Ishikawa (cell line): ENCODE results near the gene MAD1L1.

Source experiments
- CEBPB ChIP-seq: IDR thresholded peaks from 2 replicates; pipeline ENCODE4 v1.6.1; 2012
- CREB1 ChIP-seq: IDR thresholded peaks from 2 replicates; pipeline ENCODE4 v1.6.1; 2012; ENCODE audit warnings: low read depth
- EGR1 ChIP-seq: IDR thresholded peaks from 2 replicates; pipeline ENCODE4 v1.6.1; 2012
- EP300 ChIP-seq: IDR thresholded peaks from 2 replicates; pipeline ENCODE4 v1.6.1; 2012; ENCODE audit warnings: borderline replicate concordance
- FOXM1 ChIP-seq: IDR thresholded peaks from 2 replicates; pipeline ENCODE4 v1.6.1; 2012; ENCODE audit warnings: low read depth, borderline replicate concordance
- MAX ChIP-seq: IDR thresholded peaks from 2 replicates; pipeline ENCODE4 v1.6.1; 2012
- NFIC ChIP-seq: IDR thresholded peaks from 2 replicates; pipeline ENCODE4 v1.6.1; 2012
- RAD21 ChIP-seq: IDR thresholded peaks from 2 replicates; pipeline ENCODE4 v1.6.1; 2012; ENCODE audit warnings: low read depth
- TAF1 ChIP-seq: IDR thresholded peaks from 2 replicates; pipeline ENCODE4 v1.6.1; 2012; ENCODE audit warnings: low read depth, mild to moderate bottlenecking
- TCF12 ChIP-seq: IDR thresholded peaks from 2 replicates; pipeline ENCODE4 v1.6.1; 2012; ENCODE audit warnings: low read depth
- TEAD4 ChIP-seq: IDR thresholded peaks from 2 replicates; pipeline ENCODE4 v1.6.1; 2012
- YY1 ChIP-seq: IDR thresholded peaks from 2 replicates; pipeline ENCODE4 v1.6.1; 2012; ENCODE audit warnings: low read depth
- ZBTB7A ChIP-seq: IDR thresholded peaks from 2 replicates; pipeline ENCODE4 v1.6.1; 2012; ENCODE audit warnings: low read depth
- TF ChIP-seq, protein P1 (sequence below): IDR thresholded peaks from 2 replicates; pipeline ENCODE4 v1.6.1; 2012
- TF ChIP-seq, protein P2 (sequence below): IDR thresholded peaks from 2 replicates; pipeline ENCODE4 v1.6.1; 2012; ENCODE audit warnings: low read depth, mild to moderate bottlenecking

MAD1L1 gene

DNA sequence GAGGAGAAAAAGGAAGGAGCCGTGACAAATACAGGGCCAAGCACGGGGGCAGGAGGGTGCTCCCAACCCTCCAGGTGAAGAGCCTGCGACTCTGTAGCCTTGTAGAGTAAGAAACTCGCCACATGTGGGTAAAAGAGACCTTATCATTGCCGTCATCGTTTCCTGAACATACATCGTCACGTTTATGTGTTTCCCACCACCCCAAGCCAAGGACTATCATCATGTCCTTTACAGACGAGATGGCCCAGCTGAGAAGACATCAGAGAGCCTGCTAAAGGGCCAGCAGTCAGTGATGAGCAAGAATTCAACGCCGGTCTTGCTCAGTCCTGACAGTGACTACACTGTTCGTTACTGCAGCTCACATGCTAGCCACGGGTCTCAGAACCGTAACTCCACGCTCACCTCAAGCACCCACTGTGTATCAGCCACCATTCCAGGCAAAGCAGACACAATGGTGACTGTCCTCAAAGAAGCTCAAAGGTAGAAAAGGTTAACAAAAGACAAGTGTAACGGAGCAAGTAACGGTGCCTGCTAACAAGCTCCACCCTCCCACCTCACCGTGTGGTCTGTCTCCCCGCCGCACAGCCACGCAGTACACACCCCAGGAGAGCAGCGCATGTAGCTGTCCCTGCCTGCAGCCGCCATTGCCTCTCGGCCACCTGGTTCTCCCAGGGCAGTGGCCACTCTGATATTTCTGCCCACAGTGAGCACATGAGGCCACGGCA lies 147.8 kb downstream of the MAD1L1 start:
- TF ChIP-seq TEAD4 (no peak), TAF1 (no peak), EGR1 (no peak), NFIC (no peak), RAD21 (no peak), CREB1 (no peak), CEBPB (no peak), YY1 (no peak), FOXM1 (no peak), MAX (no peak), TCF12 (no peak)
- TF ChIP-seq, protein P1, sequence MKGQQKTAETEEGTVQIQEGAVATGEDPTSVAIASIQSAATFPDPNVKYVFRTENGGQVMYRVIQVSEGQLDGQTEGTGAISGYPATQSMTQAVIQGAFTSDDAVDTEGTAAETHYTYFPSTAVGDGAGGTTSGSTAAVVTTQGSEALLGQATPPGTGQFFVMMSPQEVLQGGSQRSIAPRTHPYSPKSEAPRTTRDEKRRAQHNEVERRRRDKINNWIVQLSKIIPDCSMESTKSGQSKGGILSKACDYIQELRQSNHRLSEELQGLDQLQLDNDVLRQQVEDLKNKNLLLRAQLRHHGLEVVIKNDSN, result no peak

DNA sequence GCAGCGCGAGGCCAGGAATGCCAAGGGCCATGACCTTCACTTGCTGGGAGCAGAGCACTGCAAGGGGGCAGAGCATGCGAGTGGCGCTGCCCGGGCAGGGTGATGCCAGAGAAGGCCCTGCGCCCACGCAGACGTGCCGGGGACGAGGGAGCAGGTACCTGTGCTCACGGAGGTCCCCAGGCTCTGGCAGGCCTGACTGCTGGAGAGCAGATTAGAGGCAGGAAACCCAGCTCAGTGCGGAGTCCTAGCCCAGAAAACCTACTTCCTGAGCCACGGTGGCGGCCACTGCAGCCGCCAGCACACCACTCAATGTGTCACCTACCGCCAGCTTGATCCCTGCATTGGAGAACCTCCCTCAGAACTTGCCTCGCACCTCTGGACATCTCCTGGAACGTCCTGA lies 148.4 kb downstream of the MAD1L1 start:
- no peak for TF ChIP-seq MAX
- TF ChIP-seq NFIC, result no peak
- no peak for TF ChIP-seq TCF12
- TF ChIP-seq RAD21, result no peak
- no peak for TF ChIP-seq CEBPB
- no peak for TF ChIP-seq EP300
- no peak for TF ChIP-seq CREB1
- no peak for TF ChIP-seq FOXM1
- TF ChIP-seq YY1, result no peak
- TF ChIP-seq TEAD4, result no peak
- TF ChIP-seq ZBTB7A, result no peak
- TF ChIP-seq, protein P2, sequence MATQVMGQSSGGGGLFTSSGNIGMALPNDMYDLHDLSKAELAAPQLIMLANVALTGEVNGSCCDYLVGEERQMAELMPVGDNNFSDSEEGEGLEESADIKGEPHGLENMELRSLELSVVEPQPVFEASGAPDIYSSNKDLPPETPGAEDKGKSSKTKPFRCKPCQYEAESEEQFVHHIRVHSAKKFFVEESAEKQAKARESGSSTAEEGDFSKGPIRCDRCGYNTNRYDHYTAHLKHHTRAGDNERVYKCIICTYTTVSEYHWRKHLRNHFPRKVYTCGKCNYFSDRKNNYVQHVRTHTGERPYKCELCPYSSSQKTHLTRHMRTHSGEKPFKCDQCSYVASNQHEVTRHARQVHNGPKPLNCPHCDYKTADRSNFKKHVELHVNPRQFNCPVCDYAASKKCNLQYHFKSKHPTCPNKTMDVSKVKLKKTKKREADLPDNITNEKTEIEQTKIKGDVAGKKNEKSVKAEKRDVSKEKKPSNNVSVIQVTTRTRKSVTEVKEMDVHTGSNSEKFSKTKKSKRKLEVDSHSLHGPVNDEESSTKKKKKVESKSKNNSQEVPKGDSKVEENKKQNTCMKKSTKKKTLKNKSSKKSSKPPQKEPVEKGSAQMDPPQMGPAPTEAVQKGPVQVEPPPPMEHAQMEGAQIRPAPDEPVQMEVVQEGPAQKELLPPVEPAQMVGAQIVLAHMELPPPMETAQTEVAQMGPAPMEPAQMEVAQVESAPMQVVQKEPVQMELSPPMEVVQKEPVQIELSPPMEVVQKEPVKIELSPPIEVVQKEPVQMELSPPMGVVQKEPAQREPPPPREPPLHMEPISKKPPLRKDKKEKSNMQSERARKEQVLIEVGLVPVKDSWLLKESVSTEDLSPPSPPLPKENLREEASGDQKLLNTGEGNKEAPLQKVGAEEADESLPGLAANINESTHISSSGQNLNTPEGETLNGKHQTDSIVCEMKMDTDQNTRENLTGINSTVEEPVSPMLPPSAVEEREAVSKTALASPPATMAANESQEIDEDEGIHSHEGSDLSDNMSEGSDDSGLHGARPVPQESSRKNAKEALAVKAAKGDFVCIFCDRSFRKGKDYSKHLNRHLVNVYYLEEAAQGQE, result no peak
- TF ChIP-seq TAF1, result no peak

- TF ChIP-seq, protein P2, result no peak
- TF ChIP-seq EP300 (no peak), MAX (no peak), RAD21 (no peak), FOXM1 (no peak), TEAD4 (no peak)
- TF ChIP-seq, protein P1, result no peak
These were observed 149.4 kb downstream of the MAD1L1 start for GRCh38 chr7:2083362-2083761.

DNA sequence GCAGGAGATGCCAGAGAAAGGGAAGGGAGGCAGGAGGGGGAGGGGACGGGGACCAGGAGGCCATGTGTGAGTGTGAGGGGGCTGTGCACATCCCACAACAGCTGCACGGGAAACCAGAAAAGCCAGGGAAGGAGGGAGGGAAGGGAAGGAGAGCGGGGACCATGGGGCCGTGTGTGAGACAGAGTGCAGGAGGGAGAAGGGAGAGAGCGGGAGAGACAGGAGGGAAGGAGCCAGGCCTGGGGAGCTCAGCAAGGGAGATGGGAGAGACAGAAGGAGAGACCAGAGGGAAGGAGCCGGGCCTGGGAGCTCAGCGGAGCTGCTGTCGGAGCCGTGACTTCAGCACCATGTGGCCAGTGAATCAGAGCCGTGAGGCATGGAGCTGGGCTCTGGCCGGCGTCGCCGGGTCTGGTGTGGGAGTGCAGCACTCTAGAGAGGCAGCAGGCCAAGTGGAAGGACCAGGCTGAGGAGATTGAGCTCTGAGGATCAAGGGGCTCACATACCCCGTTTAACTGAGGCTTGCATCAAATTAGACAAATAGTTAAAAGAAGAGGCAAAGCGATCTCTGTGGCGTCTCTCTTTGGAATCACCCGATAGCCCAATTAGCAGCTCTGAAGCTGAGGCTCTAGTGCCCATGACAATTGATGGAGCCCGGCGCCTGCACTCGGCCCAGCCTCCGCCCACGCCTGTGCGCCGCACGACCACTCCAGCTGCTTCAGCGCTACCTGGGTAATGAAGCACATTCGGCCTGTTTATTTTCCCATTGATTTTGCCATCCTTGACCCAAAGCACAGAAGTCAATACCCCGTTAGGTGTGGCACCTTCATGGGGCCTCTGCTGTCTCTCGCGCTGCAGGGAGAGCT lies 150.4 kb downstream of the MAD1L1 start:
- TF ChIP-seq TCF12 (no peak), FOXM1 (no peak), CEBPB (no peak), MAX (no peak), EGR1 (no peak), TAF1 (no peak), EP300 (no peak), TEAD4 (no peak), NFIC (no peak)
- TF ChIP-seq, protein P1, result no peak
